Ovary (tissue), 9 donors: Measurements from ENCODE around the gene CSTPP1. TPM values are rescaled to one million over a fixed set of nuclear protein-coding genes. Genes with fewer than 3 reads are reported as not detected.

ENCODE experiments used
- DNase-seq, 5 donors: peaks; one replicate each; pipeline ENCODE4 v3.0.0-alpha.2; 2019 to 2020
- H3K27ac ChIP-seq, 2 donors: fragments of 200-600 bp; one replicate each; pipeline versions ENCODE4 v1.5.1 to v1.8.0; 2019 to 2022
- H3K27me3 ChIP-seq: fragments of 200-600 bp; one replicate; pipeline ENCODE4 v1.8.0; 2022
- H3K36me3 ChIP-seq: fragments of 200-600 bp; sonication (generic); one replicate; pipeline ENCODE4 v1.5.1; 2019
- H3K4me1 ChIP-seq: one replicate; pipeline ENCODE4 v1.8.1; 2013; ENCODE audit warnings: mild to moderate bottlenecking, moderate library complexity; ENCODE audit not compliant: insufficient read depth
- H3K4me3 ChIP-seq: fragments of 200-600 bp; sonication (generic); one replicate; pipeline ENCODE4 v1.5.1; 2017
- H3K9me3 ChIP-seq, 2 donors: fragments of 200-600 bp in 1 of 2; sonication (generic) in 1 of 2; one replicate each; pipeline versions ENCODE4 v1.5.1 to v1.8.1; 2013 to 2019; ENCODE audit warnings: mild to moderate bottlenecking in 1 of 2, moderate library complexity in 1 of 2
- CTCF ChIP-seq, 3 donors: fragments of 450-650 bp in 2 of 3; fragments of 200-600 bp in 1 of 3; IDR thresholded peaks; one replicate each; pipeline versions ENCODE4 v1.5.1 to v1.8.0; 2016 to 2022; ENCODE audit warnings: antibody characterized with exemption in 3 of 3, mild to moderate bottlenecking in 1 of 3
- EP300 ChIP-seq: sonication (generic); formaldehyde crosslinking; IDR thresholded peaks from one replicate; pipeline ENCODE4 v1.6.1; 2017; ENCODE audit warnings: antibody characterized with exemption
- POLR2A ChIP-seq: fragments of 450-650 bp; IDR thresholded peaks from one replicate; pipeline ENCODE4 v1.6.1; 2017; ENCODE audit warnings: antibody characterized with exemption, mild to moderate bottlenecking, moderate library complexity
- WGBS, 3 donors: extraction: QIAGEN DNeasy Blood & Tissue Kit in 1 of 3; methylation state at CpG; one replicate each; pipeline versions ENCODE4 v1.1.5 to v1.1.7; 2013 to 2017; 5-methylcytosine and 5-hydroxymethylcytosine counted together
- intact Hi-C, 4 donors: fragments of 100-400 bp; cut with DNase I; formaldehyde crosslinking; loops; one replicate each; pipeline versions ENCODE4 v1.11.0 to v1.15.1; 2022 to 2023
- polyA plus RNA-seq, 2 donors: library from polyadenylated mRNA; stranded (reverse); fragments of 200-250 nt in 1 of 2; fragments of 350-450 nt in 1 of 2; fragmentation: Illumina TruSeq in 1 of 2; extraction: RNeasy Lipid Tissue Mini Kit (QIAGEN cat#74804) in 1 of 2; gene quantifications; one replicate each; pipeline ENCODE4 v1.2.3, GENCODE V29; 2013 to 2014
- total RNA-seq, 7 donors: library from RNA; depleted of rRNA in 2 of 7; stranded (reverse); fragments of >200 nt in 2 of 7; fragmentation: NEBNext Ultra II Directional in 3 of 7; extraction: Animal tissue kit (Norgen Biotek cat#: 25700) in 3 of 7; gene quantifications; one replicate each; pipeline versions ENCODE4 v1.1.0 to v1.2.4, GENCODE V29; 2016 to 2023
- donor health status: DM: no; HTN: no; CAD: no; lungs with moderate emphysema.
- donor health status: DM: no; HTN: no; CAD: no.
- donor health status: Bipolar disorder and iron deficiency.
- donor health status: DM: yes; HTN: yes; CAD: no.
- donor health status: DM: no; HTN: no; CAD: no.
- donor health status: DM: yes; HTN: yes; CAD: no.

CSTPP1 gene
- total and polyA plus RNA-seq, 9 donors, result 20.3 to 42.6 (median 25.6) TPM

GRCh38 chr11:47161890-47162289 lies 225.3 kb downstream of the CSTPP1 start:
- Histone ChIP-seq H3K36me3 (no peaks in the 10 kb centered on the region), H3K4me3 (no peak overlapping the region), H3K4me1 (peaks cover 3% of the 10 kb centered on the region), H3K9me3 (no peaks in the 10 kb centered on the region), H3K27ac (peak overlapping the region; percentile 16 to 34), H3K27me3 (no peaks in the 10 kb centered on the region)
- peak in 1 of 3 donors; percentile 4 for TF ChIP-seq CTCF (IDR thresholded peaks at IDR 0.05)
- no peak for TF ChIP-seq EP300
- 23 to 28% (median 26%) methylated on average over 9 of the region's 9 CpGs for WGBS, 3 donors
- intact Hi-C loops, result loop anchor here in 2 of 4 donors (2.0 to 10.0 kb wide), 2 partner anchors 193 to 273 kb away; partner anchors contain the start of gene MYBPC3 (in 1 of the 2)
- DNase-seq, result peak in 1 of 5 donors; percentile 35

GRCh38 chr11:47162426-47162825 lies 225.9 kb downstream of the CSTPP1 start:
- Histone ChIP-seq H3K27me3 (no peaks in the 10 kb centered on the region), H3K4me1 (peaks cover 3% of the 10 kb centered on the region), H3K4me3 (no peak overlapping the region), H3K36me3 (peaks cover 1% of the 10 kb centered on the region), H3K9me3 (no peaks in the 10 kb centered on the region), H3K27ac (peak overlapping the region; percentile 12 to 16)
- TF ChIP-seq POLR2A (no peak), EP300 (no peak), CTCF (IDR thresholded peaks at IDR 0.05) (no peak)
- intact Hi-C loops, result loop anchor here in 1 of 4 donors (10.0 kb wide), 1 partner anchor 192 kb away; the partner anchor contains the start of gene MYBPC3
- WGBS, 3 donors, result 26 to 36% (median 34%) methylated on average over 5 of the region's 5 CpGs
- no peak for DNase-seq

- 15 to 33% (median 27%) methylated on average over 3 of the region's 3 CpGs for WGBS, 3 donors
Observed at GRCh38 chr11:47163193-47163592, 226.6 kb downstream of the CSTPP1 start.

DNA sequence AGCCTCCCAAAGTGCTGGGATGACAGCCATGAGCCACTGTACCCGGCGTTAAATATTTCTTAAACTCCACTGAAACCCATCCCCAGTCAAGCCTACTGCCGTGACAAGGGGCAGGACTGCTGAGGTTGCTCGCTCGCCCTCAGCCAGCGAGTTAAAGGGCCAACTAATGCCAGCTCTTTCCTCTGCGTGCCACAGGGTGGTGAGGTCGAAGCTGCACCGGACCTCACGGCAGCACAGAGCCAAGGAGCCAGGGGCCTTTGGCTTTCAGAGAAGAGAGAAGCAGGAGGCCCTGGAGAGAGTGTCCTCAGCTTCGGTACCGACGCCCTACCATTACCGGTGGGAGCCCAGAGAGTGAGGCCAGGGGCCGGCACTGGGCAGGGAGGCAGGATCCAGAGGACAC lies 227.3 kb downstream of the CSTPP1 start:
- H3K27ac ChIP-seq, result no peak overlapping the region
- WGBS, 3 donors, result 78 to 86% (median 80%) methylated on average over 15 of the region's 15 CpGs
- no peaks in the 10 kb centered on the region for H3K9me3 ChIP-seq
- H3K4me1 ChIP-seq, result peaks cover 3% of the 10 kb centered on the region
- DNase-seq, result no peak
- H3K27me3 ChIP-seq, result no peaks in the 10 kb centered on the region
- H3K36me3 ChIP-seq, result peaks cover 4% of the 10 kb centered on the region
- TF ChIP-seq EP300, result no peak
- no peak for TF ChIP-seq CTCF (IDR thresholded peaks at IDR 0.05)
- TF ChIP-seq POLR2A, result no peak
- no peak overlapping the region for H3K4me3 ChIP-seq
- intact Hi-C loops, result loop anchor here in 1 of 4 donors (10.0 kb wide), 1 partner anchor 191 kb away; the partner anchor contains the start of gene MYBPC3

More at GRCh38 chr11:47163193-47163592, 226.6 kb downstream of the CSTPP1 start:
- H3K36me3 ChIP-seq, result peaks cover 4% of the 10 kb centered on the region
- no peak for DNase-seq
- no peak for TF ChIP-seq POLR2A
- no peaks in the 10 kb centered on the region for H3K27me3 ChIP-seq
- H3K4me3 ChIP-seq, result no peak overlapping the region
- H3K9me3 ChIP-seq, result no peaks in the 10 kb centered on the region
- intact Hi-C loops, result loop anchor here in 1 of 4 donors (10.0 kb wide), 1 partner anchor 192 kb away; the partner anchor contains the start of gene MYBPC3
- peaks cover 3% of the 10 kb centered on the region for H3K4me1 ChIP-seq
- H3K27ac ChIP-seq, result no peak overlapping the region

DNA sequence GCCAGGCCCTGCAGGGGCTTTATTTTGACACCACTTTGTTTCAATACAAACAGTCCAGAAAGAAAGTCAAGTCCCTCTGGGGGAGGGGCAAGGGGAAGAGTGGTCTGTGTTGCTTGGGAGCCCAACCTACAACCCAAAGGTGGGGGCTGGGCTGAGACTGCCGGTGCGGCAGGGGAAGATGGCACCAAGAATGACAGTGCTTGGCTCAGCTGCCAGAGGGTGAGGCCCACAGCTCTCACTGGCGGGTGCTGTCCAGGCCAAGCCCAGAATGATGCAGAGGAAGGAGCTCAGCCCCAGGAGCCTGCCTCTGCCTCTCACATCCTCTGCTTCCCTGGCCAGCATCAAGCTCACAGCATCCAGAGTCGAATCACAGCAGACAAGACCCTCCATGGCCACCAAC lies 227.8 kb downstream of the CSTPP1 start:
- Histone ChIP-seq H3K36me3 (peaks cover 4% of the 10 kb centered on the region), H3K4me1 (peaks cover 3% of the 10 kb centered on the region), H3K27me3 (no peaks in the 10 kb centered on the region), H3K9me3 (no peaks in the 10 kb centered on the region), H3K27ac (no peak overlapping the region), H3K4me3 (no peak overlapping the region)
- TF ChIP-seq CTCF (IDR thresholded peaks at IDR 0.05), result no peak
- TF ChIP-seq EP300, result no peak
- TF ChIP-seq POLR2A, result no peak
- DNase-seq, result no peak
- intact Hi-C loops, result loop anchor here in 1 of 4 donors (10.0 kb wide), 1 partner anchor 190 kb away; the partner anchor contains the start of gene MYBPC3
- 57 to 76% (median 65%) methylated on average over 4 of the region's 4 CpGs for WGBS, 3 donors
